Measurements from ENCODE around the gene CTNNA3.

DNA sequence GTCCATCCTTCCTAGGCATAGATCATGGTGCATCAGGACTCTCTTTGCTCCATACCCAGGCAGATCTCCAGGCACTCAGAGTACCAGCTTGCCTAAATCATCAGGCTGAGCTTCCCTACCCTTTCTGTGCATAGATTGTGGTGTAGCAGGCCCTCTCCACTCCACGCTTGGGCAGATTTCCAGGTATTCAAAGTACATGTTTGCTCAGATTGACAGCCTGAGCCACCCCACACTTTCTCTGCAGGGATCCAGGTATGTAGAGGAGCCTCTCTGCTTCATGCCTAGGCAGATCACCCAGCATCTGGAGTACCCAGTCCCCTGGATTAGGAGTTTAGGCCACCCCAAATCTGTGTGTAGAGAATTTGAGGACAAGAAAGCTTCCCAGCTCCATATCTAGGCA is 1727.6 kb downstream of the CTNNA3 start:
- TF ChIP-seq, protein P1, sequence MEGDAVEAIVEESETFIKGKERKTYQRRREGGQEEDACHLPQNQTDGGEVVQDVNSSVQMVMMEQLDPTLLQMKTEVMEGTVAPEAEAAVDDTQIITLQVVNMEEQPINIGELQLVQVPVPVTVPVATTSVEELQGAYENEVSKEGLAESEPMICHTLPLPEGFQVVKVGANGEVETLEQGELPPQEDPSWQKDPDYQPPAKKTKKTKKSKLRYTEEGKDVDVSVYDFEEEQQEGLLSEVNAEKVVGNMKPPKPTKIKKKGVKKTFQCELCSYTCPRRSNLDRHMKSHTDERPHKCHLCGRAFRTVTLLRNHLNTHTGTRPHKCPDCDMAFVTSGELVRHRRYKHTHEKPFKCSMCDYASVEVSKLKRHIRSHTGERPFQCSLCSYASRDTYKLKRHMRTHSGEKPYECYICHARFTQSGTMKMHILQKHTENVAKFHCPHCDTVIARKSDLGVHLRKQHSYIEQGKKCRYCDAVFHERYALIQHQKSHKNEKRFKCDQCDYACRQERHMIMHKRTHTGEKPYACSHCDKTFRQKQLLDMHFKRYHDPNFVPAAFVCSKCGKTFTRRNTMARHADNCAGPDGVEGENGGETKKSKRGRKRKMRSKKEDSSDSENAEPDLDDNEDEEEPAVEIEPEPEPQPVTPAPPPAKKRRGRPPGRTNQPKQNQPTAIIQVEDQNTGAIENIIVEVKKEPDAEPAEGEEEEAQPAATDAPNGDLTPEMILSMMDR (conservative IDR thresholded peaks at IDR 0.05 in 1 of 2, IDR thresholded peaks at IDR 0.05 in 1 of 2; ENCODE audit: low read depth in 1 of 2, low read length in 2 of 2), result no peak
- no peak for TF ChIP-seq EZH2 (IDR thresholded peaks at IDR 0.05; ENCODE audit: low read length, missing control alignments)
